Measurements from ENCODE around the gene C2orf66.

Gene C2orf66

DNA sequence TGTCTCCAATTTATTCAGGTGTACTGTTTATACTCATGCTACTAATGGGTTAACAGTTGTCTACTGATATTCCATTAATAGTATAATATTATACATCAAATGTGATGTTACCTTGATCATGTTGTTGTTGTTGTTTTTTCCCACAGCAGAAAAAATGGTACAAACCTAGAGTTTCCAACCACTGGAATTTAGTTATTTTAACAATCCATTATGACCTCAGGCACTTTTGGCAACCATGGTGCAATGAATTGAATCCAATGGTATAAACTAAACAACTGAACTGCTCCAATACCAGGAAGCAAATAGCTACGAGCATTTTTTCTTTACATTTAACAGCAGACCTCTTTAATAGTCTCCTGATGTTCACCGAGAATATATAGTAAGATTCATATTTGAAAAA lies 31.0 kb upstream of the C2orf66 start:
- DNase-seq (no peak), ATAC-seq (ENCODE audit: insufficient read depth, low read depth) (no peak)
- Histone ChIP-seq H3K4me3 (ENCODE audit: low read depth in 1 of 2, low read length in 2 of 2) (no peak overlapping the region), H4K20me1 (ENCODE audit: insufficient read depth, low read length) (no peaks in the 10 kb centered on the region), H2AFZ (ENCODE audit: low read depth, low read length) (no peak overlapping the region), H3K36me3 (ENCODE audit: insufficient read depth, low read length) (peaks cover 77% of the 10 kb centered on the region), H3K4me1 (ENCODE audit: insufficient read depth, low read length) (no peaks in the 10 kb centered on the region), H3K79me2 (ENCODE audit: insufficient read depth, low read length) (no peaks in the 10 kb centered on the region), H3K4me2 (ENCODE audit: insufficient read depth, low read length) (no peak overlapping the region), H3K9ac (ENCODE audit: low read depth, low read length) (no peak overlapping the region), H3K9me3 (ENCODE audit: insufficient read depth, low read length, severe bottlenecking) (no peaks in the 10 kb centered on the region), H3K27ac (ENCODE audit: low read length) (no peak overlapping the region), H3K27me3 (ENCODE audit: insufficient read depth, low read length, poor library complexity) (no peaks in the 10 kb centered on the region)
- TF ChIP-seq, protein P1, sequence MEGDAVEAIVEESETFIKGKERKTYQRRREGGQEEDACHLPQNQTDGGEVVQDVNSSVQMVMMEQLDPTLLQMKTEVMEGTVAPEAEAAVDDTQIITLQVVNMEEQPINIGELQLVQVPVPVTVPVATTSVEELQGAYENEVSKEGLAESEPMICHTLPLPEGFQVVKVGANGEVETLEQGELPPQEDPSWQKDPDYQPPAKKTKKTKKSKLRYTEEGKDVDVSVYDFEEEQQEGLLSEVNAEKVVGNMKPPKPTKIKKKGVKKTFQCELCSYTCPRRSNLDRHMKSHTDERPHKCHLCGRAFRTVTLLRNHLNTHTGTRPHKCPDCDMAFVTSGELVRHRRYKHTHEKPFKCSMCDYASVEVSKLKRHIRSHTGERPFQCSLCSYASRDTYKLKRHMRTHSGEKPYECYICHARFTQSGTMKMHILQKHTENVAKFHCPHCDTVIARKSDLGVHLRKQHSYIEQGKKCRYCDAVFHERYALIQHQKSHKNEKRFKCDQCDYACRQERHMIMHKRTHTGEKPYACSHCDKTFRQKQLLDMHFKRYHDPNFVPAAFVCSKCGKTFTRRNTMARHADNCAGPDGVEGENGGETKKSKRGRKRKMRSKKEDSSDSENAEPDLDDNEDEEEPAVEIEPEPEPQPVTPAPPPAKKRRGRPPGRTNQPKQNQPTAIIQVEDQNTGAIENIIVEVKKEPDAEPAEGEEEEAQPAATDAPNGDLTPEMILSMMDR (IDR thresholded peaks at IDR 0.05; ENCODE audit: borderline replicate concordance, extremely low read depth, low read length, poor library complexity, severe bottlenecking), result no peak
- no peak for TF ChIP-seq EZH2 (IDR thresholded peaks at IDR 0.05; ENCODE audit: borderline replicate concordance, low read depth, low read length, severe bottlenecking)

GRCh38 chr2:196839574-196839973 lies 30.4 kb upstream of the C2orf66 start:
- Histone ChIP-seq H3K36me3 (ENCODE audit: insufficient read depth, low read length) (peaks cover 74% of the 10 kb centered on the region), H3K9ac (ENCODE audit: low read depth, low read length) (no peak overlapping the region), H3K4me2 (ENCODE audit: insufficient read depth, low read length) (no peak overlapping the region), H3K27ac (ENCODE audit: low read length) (no peak overlapping the region), H3K27me3 (ENCODE audit: insufficient read depth, low read length, poor library complexity) (no peaks in the 10 kb centered on the region), H3K4me1 (ENCODE audit: insufficient read depth, low read length) (no peaks in the 10 kb centered on the region), H3K9me3 (ENCODE audit: insufficient read depth, low read length, severe bottlenecking) (no peaks in the 10 kb centered on the region), H4K20me1 (ENCODE audit: insufficient read depth, low read length) (no peaks in the 10 kb centered on the region), H3K4me3 (ENCODE audit: low read depth in 1 of 2, low read length in 2 of 2) (no peak overlapping the region), H3K79me2 (ENCODE audit: insufficient read depth, low read length) (no peaks in the 10 kb centered on the region), H2AFZ (ENCODE audit: low read depth, low read length) (no peak overlapping the region)
- ATAC-seq (ENCODE audit: insufficient read depth, low read depth) (no peak), DNase-seq (no peak)
- TF ChIP-seq, protein P1 (IDR thresholded peaks at IDR 0.05; ENCODE audit: borderline replicate concordance, extremely low read depth, low read length, poor library complexity, severe bottlenecking), result no peak

GRCh38 chr2:196836440-196836839 lies 27.3 kb upstream of the C2orf66 start:
- no peak for TF ChIP-seq EZH2 (IDR thresholded peaks at IDR 0.05; ENCODE audit: borderline replicate concordance, low read depth, low read length, severe bottlenecking)
- TF ChIP-seq, protein P1 (IDR thresholded peaks at IDR 0.05; ENCODE audit: borderline replicate concordance, extremely low read depth, low read length, poor library complexity, severe bottlenecking), result no peak
- Histone ChIP-seq H3K36me3 (ENCODE audit: insufficient read depth, low read length) (peaks cover 50% of the 10 kb centered on the region), H3K27me3 (ENCODE audit: insufficient read depth, low read length, poor library complexity) (no peaks in the 10 kb centered on the region), H3K9ac (ENCODE audit: low read depth, low read length) (no peak overlapping the region), H3K4me2 (ENCODE audit: insufficient read depth, low read length) (no peak overlapping the region), H3K27ac (ENCODE audit: low read length) (no peak overlapping the region), H3K9me3 (ENCODE audit: insufficient read depth, low read length, severe bottlenecking) (no peaks in the 10 kb centered on the region), H3K4me3 (ENCODE audit: low read depth in 1 of 2, low read length in 2 of 2) (no peak overlapping the region), H3K79me2 (ENCODE audit: insufficient read depth, low read length) (no peaks in the 10 kb centered on the region), H2AFZ (ENCODE audit: low read depth, low read length) (no peak overlapping the region), H3K4me1 (ENCODE audit: insufficient read depth, low read length) (no peaks in the 10 kb centered on the region), H4K20me1 (ENCODE audit: insufficient read depth, low read length) (no peaks in the 10 kb centered on the region)
- DNase-seq (no peak), ATAC-seq (ENCODE audit: insufficient read depth, low read depth) (no peak)

DNA sequence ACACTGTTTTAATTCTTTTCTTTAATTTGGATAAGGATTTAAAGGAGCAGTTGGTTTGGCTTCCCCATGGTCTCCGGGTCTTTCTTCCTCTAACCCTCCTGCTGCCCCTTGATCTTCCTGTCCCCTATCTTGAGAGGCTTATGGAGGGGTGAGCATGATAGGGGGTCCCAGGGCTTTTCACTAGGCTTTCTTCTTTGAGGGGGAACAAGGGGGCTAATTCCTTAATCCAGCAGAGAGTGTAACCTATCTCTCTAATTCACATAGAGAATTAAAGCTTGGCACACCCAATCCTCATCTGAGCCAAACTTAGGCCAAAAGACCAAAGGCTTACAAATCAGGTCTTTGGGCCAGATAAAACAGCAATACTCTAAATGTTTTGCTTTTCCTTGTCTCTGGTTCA lies 21.5 kb upstream of the C2orf66 start:
- DNase-seq (no peak), ATAC-seq (ENCODE audit: insufficient read depth, low read depth) (no peak)
- no peak overlapping the region for H2AFZ ChIP-seq (ENCODE audit: low read depth, low read length)
- H3K4me2 ChIP-seq (ENCODE audit: insufficient read depth, low read length), result no peak overlapping the region
- no peaks in the 10 kb centered on the region for H3K4me1 ChIP-seq (ENCODE audit: insufficient read depth, low read length)
- no peaks in the 10 kb centered on the region for H3K79me2 ChIP-seq (ENCODE audit: insufficient read depth, low read length)
- no peaks in the 10 kb centered on the region for H3K36me3 ChIP-seq (ENCODE audit: insufficient read depth, low read length)
- no peaks in the 10 kb centered on the region for H3K9me3 ChIP-seq (ENCODE audit: insufficient read depth, low read length, severe bottlenecking)
- TF ChIP-seq EZH2 (IDR thresholded peaks at IDR 0.05; ENCODE audit: borderline replicate concordance, low read depth, low read length, severe bottlenecking), result no peak
- TF ChIP-seq, protein P1 (IDR thresholded peaks at IDR 0.05; ENCODE audit: borderline replicate concordance, extremely low read depth, low read length, poor library complexity, severe bottlenecking), result no peak
- H3K27ac ChIP-seq (ENCODE audit: low read length), result no peak overlapping the region
- no peak overlapping the region for H3K9ac ChIP-seq (ENCODE audit: low read depth, low read length)
- H4K20me1 ChIP-seq (ENCODE audit: insufficient read depth, low read length), result no peaks in the 10 kb centered on the region
- no peak overlapping the region for H3K4me3 ChIP-seq (ENCODE audit: low read depth in 1 of 2, low read length in 2 of 2)
- no peaks in the 10 kb centered on the region for H3K27me3 ChIP-seq (ENCODE audit: insufficient read depth, low read length, poor library complexity)

All from DND-41 (cell line).